GM19372 (cell line): ENCODE data around the gene P3H2.
A peak's percentile ranks its signal among the peaks of the same experiment; 100 is the strongest.

Experiments
- ATAC-seq: cut with Tn5 transposase; IDR thresholded peaks from one replicate; pipeline ENCODE4 v1.9.1; 2021; ENCODE audit warnings: mild to moderate bottlenecking, low read depth, moderate library complexity; ENCODE audit not compliant: unreplicated experiment

P3H2 gene

DNA sequence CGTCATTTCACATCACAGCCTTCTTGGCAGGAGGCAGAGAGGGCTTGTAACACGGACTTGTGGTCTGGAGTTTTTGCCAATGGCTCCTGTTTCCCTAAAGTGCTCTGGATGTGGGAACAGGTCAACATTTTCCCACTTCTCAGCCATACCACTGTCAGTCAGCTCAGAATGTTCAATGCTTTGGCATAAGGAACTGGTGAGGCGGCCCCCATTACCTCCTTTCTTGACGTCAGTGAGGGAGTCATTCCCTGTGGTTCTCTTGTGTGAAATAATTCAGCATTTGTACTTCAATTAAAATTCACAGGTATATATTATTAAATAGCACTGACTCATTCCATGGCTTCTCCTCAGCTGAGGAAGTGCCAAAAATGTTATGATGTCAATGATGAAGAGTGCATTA lies 167.1 kb downstream of the P3H2 start:
- ATAC-seq: no peak

DNA sequence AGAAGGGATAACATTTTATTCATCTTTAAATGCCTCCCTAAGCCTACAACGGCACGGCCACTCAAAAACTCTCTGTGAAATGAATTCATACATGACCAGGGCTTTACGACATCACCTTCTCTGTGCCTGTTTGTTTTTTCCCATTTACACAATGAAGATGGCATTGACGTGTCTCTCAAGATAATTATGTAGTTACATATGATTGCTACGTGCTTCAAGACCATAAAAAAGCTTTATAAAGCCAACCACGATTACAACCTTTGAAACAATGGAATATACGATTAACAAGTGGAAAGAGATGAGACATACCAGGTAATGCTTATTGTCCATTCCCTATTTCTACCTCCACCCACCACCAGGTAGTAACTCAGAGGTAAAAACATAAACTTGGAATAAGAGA lies 168.4 kb downstream of the P3H2 start:
- ATAC-seq: no peak

DNA sequence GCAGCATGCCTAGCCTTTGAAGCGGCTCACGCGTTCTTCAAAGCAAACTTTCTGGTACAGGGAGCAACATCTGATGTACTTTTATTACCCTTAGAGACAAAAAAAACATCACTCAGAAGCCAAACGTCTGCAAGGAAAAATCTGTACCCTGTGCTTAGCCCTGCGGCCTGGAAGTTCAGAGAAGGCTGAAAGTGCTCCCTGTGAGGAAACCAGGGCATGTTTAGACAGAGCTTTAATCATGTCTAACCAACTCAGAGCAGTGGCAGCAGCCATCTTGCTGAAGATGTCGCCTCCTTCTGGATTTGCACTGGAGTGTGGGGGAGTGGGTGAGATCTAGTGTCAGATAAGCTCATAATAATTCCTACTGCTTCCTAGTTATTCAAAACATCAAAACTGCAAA lies 170.4 kb downstream of the P3H2 start:
- ATAC-seq: no peak

DNA sequence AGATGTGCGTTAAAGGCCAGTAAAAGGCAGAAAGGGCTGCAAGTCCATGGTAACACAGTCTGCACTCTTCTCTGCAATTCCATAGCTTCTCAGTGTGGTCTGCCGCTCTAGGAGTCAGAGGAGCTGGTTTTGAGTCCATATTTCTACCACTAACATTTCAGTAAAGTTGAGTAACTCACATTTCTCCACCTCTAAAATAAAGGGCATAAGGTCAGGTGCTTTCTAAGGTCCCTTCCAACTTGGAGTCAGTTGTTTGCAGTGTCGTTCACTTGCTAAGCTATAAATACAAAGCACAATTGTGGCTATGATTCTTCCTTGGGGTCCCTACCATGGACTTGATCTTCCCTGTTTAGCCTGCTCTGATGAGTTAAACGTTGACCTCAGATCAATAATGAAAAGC lies 171.1 kb downstream of the P3H2 start:
- no peak for ATAC-seq

DNA sequence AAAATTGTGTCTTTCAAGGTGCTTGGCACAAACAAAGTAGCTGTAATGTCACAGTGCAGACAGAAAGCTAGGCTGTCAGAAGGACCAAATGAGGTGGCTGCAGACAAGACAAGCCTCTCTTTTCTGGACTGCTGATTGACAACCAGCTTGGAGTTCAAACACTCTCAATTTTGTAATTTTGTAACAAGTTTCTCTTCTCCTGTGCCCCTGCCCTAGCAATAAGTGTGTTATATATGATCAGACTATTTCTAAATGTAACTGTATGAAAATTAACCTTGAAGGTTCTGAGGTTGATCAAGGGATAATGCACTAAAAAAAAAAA lies 172.0 kb downstream of the P3H2 start:
- no peak for ATAC-seq

DNA sequence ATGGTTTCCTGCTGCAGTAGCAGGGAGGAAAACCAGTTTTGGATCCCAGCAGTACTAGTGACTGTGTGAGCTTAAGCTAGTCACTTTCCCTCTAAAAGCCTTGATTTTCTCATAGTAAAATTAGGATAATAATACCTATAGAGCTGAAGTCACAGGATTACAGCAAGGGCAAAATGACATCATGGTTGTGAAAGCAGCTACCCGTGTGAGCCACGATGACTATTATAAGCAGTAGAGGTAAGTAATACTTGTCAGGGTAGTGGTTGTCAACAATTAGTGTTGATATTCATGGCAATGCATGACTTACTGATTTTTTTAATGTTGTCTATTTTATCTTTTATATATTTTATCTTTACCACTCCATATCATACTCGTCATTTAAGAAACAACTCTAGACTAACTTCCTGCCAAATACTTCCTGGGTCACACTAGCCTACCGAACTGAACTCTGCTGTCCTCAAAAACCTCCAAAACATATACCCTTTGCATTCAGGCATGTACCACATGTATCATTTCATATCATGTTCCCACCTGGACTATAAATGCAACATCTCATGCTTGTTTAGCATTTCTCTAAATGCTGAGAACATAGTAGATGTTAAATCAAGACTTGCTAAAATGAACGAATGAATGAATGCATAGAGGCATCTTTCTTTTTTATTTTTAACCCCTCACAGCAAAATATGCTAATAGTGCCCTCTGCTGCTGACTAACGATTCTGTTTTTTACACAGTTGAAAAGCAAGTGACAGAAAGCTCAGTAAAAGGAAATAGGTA lies 172.6 kb downstream of the P3H2 start:
- peak; percentile 66 for ATAC-seq

DNA sequence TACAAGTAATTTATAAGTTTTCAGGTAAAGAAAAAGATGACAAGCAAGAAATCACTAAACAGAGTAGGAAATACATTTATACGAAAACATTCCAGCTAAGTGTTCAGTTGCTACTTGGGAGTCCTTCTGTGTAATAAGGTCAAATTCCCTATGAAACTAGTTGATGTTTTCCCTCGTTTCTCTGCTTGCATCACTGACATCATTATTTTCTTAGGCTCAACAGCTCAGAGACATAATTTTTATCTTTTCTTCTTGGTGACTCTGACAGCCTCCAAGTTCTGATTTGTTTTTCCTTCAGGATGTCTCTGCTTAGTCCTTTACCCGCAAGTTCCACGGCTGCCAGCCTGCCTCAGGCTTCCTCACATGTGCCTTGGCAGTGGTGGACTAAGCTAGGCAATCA lies 173.6 kb downstream of the P3H2 start:
- ATAC-seq: no peak

DNA sequence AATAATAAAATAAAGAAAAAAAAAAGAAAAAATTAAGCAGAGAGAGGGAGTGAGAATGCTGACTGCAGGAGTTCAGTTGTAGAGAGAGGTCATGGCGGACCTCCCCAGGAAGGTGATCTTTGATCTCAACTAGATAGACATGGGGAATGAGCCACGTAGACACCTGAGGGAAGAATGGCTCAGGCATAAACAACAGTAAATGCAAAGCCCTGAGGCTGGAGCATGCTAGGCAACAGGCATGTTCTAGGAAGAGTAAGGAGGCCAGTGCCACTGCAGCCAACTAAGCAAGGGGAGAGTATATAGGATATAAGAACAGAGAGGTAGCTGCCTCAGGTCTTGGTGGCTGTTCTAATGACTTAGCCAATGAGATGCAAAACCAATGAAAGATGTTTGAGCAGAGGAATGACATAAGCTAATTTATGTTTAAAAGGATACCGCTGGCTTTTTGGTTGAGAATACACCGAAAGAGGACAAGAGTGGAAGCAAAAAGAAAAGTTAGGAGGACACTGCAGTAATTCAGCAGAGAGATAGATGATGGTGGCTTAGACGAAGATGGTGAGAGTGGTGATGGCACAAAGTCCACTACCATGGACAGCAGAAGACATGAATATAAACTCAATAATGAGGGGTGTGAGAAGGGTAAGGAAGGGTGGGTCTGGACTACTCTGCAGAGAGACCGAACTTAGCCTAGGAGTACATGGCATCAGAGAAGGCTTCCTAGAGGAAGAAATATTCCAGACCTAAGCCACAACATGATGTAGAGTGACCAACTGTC lies 174.6 kb downstream of the P3H2 start:
- ATAC-seq: no peak

DNA sequence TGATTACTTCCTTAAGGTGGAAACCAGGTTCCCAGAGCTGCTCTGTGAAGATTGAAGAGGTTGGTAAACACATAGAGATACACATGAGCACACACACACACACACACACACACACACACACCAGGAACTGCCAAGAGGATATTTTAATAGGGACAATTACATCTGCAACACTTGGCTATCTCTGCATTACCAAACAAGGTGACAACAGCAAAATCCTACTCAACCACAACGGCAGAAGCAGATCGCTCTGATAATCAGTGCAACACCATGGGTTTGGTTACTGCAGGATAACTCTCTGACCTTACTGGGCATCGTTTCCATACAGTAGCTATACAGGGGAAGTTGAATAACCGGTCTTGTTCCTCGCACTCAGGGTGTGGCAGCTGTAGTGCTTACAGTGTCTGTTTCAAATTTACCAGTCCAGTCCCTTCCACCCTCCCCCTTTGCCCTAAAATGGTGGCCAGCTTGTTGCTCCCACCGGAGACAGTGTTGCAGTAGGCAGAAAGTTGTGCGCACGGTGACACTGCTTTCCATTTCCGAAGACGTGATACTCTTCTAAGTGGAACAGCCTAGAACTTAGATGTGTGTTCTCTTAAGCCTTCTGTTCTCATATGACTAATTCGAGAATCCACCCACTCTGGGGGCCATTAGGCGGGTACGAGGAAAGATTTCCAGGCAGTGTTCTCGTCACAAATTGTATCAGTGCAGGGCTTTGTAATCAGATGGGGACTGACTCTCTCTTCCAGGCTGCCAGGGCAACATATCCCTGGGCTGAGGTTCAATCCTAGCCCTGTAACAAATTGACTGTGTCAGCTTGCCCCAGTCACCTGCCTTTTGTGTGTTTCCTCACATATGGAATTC lies 176.2 kb downstream of the P3H2 start:
- ATAC-seq: no peak

DNA sequence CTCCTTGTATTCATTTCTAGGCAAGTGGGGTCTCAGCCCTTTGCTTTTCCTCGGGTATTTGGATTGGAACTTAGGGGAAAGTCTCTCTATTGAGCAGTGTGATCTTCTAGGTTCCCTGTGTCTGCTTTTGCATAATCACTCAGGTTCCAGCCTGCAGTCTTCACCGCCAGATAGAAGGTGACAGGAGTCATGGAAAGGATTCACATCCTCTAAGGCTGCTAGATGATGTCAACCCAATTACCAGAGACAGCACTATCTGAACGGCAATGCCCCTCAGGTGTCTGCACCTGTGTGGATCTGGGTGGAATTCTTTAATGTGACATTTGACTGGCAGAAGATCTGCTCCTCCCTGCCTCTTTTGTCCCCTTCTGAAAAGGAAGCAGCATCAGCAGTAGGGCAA lies 177.7 kb downstream of the P3H2 start:
- ATAC-seq: no peak

DNA sequence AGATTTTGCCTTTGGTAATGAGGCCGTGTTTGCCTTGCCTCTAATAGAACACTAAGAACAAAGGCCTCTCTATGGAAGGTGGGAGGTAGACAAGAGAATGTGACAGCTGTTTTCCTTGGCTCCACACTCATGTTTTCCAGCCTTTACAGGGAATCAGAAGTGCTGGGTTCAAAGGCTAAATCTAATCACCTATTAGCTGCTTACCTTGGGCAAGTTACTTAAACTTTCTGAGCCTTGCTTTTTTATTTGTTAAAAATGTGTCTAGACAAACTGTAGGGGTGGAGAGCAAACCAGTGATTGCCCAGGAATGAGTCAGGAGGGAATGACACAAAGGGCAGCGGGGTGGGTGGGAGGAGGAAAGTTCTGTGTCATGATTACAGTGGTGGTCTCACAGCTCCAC lies 179.0 kb downstream of the P3H2 start:
- no peak for ATAC-seq

DNA sequence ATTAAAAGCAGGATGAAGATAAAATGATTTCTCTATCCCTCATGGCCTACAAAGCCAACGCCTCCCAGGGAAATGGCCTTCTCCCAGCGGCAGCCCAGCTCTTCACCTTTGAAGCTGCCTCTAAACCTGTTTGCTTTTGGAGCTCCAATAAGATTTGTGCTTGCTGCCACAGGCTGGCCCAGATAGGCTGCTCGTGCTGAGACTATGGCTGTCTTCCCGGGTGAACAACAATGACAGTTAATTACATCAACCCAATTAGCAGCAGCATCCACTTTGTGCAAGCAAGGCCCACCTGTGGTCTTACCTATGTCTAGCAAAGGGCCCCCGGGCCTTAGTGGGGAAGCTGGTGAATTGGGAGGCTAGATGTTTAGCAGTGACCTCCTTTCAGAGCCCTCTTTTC lies 179.6 kb downstream of the P3H2 start:
- no peak for ATAC-seq

DNA sequence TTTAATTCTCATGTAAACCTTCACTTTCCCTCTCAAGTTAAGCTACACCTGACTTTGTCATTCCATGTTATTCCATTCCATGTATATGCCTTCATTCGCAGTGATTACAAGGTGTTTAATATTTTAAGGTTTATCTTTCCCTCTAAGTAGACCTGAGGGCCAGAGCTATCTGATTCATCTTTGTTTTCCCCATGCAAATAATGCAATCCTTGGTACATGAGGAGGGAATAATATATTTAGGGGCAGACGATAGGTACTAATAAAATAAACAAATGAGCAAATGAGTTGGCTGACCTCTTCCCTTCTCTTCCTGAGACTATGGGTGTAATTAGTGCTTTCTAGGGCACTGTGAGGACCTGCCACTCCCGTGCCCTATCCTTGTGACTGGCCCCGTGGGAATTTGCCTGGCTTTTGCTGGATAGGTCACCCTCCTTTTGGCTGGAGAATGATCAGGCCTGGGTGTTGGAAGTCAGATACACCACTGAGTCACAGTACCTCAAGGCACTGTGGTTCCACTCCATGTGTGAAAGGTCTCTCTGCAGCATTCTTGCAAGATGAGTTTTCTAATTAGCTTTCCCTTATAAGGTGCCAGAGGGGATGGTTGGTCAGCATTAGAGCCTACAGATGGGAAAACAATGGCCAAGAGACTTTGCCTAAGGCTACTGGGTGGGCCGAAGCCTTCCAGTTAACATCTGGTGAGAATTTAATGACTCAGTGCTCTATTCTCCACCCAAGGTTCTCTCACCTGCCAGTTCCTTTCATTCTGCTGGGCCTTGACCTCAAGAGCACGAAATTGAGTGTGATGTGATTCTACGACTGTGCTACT lies 183.2 kb downstream of the P3H2 start:
- no peak for ATAC-seq

DNA sequence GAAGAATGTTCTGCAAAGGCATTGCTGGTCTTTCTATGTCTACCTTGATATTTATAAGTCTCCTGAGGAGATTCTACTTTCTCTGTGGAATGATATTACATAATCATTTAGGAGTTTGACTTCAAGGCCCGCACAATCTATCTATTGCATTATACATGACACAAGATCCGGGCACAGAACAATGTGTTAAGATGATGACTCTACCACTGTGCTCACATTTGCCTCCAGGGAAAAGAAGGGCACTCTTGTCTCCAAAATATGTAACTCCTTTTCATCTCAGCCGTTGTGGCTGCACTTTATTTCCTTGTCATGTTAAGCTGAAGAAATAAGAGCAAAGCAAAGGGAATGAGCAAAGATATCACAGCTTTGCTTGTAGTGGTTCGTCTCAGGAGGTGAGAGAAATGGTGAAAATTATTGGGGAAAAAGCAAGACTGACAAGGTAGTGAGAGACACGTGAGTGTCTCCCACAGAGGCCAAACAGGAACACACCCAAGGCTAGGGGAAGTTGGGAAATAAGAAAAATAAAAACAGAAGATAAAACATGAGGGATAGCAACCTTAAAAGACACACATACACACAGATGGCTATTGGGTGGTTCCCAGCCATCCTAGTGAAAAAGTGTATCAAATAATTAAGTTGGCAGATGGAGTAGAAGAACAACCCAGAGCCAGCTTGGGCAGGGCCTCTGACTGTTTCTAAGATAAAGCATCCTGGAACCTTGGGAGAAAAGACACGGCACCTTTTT lies 184.3 kb downstream of the P3H2 start:
- ATAC-seq: no peak

DNA sequence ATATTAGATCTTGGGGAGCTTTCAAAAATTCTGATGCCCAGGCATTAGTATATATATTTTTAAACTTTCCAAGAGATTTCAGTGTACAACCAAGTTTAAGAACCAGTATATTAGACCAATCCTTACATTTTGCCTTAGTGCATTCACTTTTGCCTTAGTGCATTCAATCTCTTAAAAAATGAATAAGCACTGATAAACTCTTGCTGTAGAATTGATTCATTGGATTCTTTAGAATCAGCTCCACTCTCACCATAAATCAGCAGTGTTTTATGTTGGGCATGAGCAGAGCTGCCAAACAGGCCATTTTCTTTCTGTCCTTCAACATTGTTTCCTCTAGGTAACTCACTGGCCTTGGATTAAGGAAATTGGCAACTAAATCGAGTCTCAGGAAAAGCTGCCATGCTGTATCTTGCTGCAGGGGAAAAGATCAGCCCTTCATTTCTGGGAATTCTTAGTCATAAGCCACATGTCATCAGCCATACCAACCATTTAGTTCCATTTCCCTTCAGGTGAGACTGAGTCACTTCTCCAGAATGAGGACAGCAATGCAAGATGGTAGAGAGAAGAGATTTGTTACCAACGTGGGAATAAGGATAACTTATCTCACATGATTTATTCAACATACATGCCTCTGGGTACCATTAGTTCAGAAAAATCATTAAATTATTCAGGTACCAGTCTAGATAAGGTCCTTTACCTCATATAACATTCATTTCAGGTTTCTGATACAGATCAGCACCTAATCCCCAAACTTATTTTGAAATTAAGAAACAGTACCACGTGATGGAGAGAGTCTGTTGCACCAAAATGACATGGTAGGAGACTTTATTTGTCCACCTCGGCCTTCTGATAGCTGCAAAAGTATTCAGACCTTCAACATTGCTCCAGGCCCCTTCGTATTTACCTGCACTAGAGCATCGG lies 192.5 kb downstream of the P3H2 start:
- no peak for ATAC-seq

DNA sequence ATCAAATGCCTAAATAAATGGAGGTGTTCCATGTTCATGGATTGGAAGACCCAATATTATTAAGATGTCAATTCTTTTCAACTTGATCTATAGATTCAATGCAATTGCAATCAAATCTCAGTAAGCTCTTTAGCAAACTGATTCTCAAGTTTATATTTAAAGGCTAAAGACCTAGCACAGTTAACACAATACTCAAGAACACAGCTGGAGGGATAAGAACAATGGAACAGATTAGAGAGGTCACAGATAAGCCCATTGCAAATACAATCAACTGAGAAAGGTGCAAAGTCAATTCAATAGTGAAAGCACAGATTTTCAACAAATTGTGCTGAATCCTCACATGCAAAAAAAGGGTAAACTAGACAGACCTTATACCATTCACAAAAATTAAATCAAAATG lies 198.9 kb downstream of the P3H2 start:
- no peak for ATAC-seq

DNA sequence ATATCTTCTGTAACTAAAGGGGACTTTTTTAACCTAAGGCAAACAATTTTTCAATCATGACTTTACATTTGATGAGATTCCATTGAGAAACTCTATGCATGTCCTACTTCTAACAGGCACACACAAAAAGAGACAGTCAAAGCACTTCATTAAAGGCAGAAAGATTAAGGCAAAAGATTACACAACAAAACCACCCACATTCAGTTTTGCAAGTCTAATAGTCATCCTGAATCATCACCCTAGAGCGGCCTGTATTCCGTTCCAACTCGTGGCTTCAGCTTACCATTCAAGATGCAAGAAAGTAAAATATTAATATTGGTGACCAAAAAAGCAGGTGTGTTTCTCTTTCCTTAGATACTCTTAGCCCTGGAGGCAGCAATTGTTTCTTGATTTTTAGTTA lies 205.9 kb downstream of the P3H2 start:
- ATAC-seq: no peak

DNA sequence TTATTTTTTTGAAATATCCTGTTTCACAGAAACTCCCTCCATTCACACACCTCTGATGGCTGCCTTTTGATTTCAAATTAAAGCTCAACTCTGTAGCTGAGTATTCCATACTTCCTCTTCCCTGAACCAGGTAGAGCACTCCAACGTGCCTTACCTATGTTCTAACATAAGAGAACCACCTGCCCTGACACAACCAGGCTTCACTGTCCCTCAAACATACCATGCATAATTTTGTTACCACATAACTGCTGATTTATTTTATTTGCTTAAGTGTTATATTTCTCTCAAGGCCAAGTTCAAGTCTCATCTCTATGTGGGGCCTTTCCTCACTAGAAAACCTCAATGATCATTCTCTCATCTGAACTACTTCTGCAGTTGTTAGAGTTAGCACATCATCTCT lies 209.7 kb downstream of the P3H2 start:
- no peak for ATAC-seq

DNA sequence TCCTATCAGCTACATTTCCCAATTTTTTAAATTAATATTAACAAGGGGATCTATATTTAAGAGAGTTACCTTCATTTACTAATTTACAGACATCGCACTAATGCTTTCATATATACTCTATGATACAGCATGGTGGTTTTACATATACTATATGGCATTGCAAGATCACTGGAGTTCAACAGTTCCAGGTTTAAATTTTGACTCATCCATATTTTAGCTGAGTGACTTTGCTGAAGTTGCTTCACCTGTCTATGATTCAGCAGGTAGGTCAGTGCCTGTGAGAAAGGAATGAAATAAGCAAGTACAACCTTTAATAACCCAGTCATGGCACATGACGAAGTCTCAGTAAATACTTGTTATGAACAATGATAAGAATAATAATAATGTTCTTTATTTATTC lies 211.1 kb downstream of the P3H2 start:
- ATAC-seq: no peak
